ENCODE measurements around the gene LAMC1.

DNA sequence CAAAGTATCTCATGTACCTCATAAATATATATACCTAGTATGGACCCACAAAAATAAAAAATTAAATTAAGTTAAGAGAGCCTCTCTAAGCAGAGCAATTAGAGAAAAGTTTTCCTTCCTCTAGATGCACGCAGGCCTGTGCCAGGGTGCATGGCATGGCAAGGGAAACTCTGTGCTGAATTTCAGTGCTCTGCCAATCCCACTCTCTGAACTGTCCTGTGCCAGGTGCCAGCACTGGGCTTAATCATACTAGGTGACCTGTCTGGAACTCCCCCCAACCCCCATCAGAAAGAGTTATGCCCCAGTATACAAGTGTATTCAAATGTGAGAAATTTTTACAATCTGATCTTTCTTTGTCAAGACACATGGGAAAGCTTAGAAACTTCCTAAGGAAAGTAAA is 152.4 kb downstream of the LAMC1 start:
- TF ChIP-seq, protein P1, sequence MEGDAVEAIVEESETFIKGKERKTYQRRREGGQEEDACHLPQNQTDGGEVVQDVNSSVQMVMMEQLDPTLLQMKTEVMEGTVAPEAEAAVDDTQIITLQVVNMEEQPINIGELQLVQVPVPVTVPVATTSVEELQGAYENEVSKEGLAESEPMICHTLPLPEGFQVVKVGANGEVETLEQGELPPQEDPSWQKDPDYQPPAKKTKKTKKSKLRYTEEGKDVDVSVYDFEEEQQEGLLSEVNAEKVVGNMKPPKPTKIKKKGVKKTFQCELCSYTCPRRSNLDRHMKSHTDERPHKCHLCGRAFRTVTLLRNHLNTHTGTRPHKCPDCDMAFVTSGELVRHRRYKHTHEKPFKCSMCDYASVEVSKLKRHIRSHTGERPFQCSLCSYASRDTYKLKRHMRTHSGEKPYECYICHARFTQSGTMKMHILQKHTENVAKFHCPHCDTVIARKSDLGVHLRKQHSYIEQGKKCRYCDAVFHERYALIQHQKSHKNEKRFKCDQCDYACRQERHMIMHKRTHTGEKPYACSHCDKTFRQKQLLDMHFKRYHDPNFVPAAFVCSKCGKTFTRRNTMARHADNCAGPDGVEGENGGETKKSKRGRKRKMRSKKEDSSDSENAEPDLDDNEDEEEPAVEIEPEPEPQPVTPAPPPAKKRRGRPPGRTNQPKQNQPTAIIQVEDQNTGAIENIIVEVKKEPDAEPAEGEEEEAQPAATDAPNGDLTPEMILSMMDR (IDR thresholded peaks at IDR 0.05), result no peak
- no peak for TF ChIP-seq GABPA (IDR thresholded peaks at IDR 0.05; ENCODE audit: low read depth)
- TF ChIP-seq, protein P2, sequence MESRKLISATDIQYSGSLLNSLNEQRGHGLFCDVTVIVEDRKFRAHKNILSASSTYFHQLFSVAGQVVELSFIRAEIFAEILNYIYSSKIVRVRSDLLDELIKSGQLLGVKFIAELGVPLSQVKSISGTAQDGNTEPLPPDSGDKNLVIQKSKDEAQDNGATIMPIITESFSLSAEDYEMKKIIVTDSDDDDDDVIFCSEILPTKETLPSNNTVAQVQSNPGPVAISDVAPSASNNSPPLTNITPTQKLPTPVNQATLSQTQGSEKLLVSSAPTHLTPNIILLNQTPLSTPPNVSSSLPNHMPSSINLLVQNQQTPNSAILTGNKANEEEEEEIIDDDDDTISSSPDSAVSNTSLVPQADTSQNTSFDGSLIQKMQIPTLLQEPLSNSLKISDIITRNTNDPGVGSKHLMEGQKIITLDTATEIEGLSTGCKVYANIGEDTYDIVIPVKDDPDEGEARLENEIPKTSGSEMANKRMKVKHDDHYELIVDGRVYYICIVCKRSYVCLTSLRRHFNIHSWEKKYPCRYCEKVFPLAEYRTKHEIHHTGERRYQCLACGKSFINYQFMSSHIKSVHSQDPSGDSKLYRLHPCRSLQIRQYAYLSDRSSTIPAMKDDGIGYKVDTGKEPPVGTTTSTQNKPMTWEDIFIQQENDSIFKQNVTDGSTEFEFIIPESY (IDR thresholded peaks at IDR 0.05; ENCODE audit: borderline replicate concordance, low read depth), result no peak
- no peak for TF ChIP-seq MXI1 (IDR thresholded peaks at IDR 0.05; ENCODE audit: low read depth, low read length)
- TF ChIP-seq, protein P3, sequence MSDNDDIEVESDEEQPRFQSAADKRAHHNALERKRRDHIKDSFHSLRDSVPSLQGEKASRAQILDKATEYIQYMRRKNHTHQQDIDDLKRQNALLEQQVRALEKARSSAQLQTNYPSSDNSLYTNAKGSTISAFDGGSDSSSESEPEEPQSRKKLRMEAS (IDR thresholded peaks at IDR 0.05; ENCODE audit: low read depth), result no peak
- no peak for TF ChIP-seq JUND (IDR thresholded peaks at IDR 0.05)
- TF ChIP-seq RXRA (IDR thresholded peaks at IDR 0.05; ENCODE audit: borderline replicate concordance, low read depth), result no peak
- TF ChIP-seq, protein P4, sequence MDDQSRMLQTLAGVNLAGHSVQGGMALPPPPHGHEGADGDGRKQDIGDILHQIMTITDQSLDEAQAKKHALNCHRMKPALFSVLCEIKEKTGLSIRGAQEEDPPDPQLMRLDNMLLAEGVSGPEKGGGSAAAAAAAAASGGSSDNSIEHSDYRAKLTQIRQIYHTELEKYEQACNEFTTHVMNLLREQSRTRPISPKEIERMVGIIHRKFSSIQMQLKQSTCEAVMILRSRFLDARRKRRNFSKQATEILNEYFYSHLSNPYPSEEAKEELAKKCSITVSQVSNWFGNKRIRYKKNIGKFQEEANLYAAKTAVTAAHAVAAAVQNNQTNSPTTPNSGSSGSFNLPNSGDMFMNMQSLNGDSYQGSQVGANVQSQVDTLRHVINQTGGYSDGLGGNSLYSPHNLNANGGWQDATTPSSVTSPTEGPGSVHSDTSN (IDR thresholded peaks at IDR 0.05), result no peak

All from SK-N-SH (cell line).